ENCODE data around the gene RBMX2.

RBMX2 gene

DNA sequence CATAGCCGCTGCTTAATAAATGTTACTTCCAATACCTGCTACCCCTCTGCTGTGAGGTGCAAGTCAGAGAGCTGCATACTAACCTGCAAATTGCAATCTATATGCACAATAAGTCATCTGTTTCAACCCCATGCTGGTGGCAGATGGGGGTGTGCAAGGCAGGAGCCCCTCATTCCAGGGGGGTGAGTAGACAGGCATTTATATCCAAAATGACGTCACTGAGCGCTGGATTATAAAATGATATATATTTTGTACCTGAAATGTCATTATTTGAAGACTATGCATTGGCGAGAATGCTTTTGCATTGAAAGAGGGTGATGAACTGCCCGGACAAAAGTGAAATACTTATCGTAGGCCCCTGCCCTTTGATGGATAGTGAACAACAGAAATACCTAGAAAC, 24.7 kb downstream of the RBMX2 start:
- TF ChIP-seq, protein P1, sequence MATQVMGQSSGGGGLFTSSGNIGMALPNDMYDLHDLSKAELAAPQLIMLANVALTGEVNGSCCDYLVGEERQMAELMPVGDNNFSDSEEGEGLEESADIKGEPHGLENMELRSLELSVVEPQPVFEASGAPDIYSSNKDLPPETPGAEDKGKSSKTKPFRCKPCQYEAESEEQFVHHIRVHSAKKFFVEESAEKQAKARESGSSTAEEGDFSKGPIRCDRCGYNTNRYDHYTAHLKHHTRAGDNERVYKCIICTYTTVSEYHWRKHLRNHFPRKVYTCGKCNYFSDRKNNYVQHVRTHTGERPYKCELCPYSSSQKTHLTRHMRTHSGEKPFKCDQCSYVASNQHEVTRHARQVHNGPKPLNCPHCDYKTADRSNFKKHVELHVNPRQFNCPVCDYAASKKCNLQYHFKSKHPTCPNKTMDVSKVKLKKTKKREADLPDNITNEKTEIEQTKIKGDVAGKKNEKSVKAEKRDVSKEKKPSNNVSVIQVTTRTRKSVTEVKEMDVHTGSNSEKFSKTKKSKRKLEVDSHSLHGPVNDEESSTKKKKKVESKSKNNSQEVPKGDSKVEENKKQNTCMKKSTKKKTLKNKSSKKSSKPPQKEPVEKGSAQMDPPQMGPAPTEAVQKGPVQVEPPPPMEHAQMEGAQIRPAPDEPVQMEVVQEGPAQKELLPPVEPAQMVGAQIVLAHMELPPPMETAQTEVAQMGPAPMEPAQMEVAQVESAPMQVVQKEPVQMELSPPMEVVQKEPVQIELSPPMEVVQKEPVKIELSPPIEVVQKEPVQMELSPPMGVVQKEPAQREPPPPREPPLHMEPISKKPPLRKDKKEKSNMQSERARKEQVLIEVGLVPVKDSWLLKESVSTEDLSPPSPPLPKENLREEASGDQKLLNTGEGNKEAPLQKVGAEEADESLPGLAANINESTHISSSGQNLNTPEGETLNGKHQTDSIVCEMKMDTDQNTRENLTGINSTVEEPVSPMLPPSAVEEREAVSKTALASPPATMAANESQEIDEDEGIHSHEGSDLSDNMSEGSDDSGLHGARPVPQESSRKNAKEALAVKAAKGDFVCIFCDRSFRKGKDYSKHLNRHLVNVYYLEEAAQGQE (IDR thresholded peaks at IDR 0.05; ENCODE audit: insufficient read depth in 1 of 2, low read depth in 2 of 2, low read length in 2 of 2) = no peak
- TF ChIP-seq SIN3A (IDR thresholded peaks at IDR 0.05; ENCODE audit: borderline replicate concordance, insufficient read depth, low read length) (no peak), POLR2AphosphoS5 (IDR thresholded peaks at IDR 0.05; ENCODE audit: low read depth, low read length) (no peak), FOXP2 (optimal IDR thresholded peaks at IDR 0.05; ENCODE audit: borderline replicate concordance, extremely low read depth, extremely low read length, insufficient read depth) (no peak), TAF1 (IDR thresholded peaks at IDR 0.05; ENCODE audit: borderline replicate concordance, insufficient read depth, low read length) (no peak)

GRCh38 chrX:130435937-130436336, 34.1 kb downstream of the RBMX2 start:
- TF ChIP-seq POLR2AphosphoS5 (IDR thresholded peaks at IDR 0.05; ENCODE audit: low read depth, low read length) (no peak), FOXP2 (optimal IDR thresholded peaks at IDR 0.05; ENCODE audit: borderline replicate concordance, extremely low read depth, extremely low read length, insufficient read depth) (no peak), TAF1 (IDR thresholded peaks at IDR 0.05; ENCODE audit: borderline replicate concordance, insufficient read depth, low read length) (no peak), SIN3A (IDR thresholded peaks at IDR 0.05; ENCODE audit: borderline replicate concordance, insufficient read depth, low read length) (no peak)
- TF ChIP-seq, protein P1 (IDR thresholded peaks at IDR 0.05; ENCODE audit: insufficient read depth in 1 of 2, low read depth in 2 of 2, low read length in 2 of 2) = no peak

DNA sequence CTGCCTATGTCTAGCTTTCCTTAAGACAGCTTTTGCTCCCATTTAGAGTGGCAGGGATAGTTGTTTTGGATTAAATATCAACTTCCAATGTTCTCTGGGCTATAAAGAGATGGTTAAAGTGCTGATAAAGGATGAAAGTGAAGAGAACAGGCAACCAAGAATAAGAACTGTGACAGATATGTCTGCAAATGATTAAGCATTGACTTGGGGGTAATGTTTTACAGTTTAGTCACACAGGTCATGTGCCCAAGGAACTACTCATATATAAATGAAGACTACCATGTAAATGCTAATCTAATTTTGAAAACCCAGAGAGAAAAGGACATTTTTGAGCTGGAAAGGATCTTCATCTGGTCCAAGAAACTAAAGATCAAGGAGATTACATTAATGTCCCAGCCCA, 42.1 kb downstream of the RBMX2 start:
- TF ChIP-seq POLR2AphosphoS5 (IDR thresholded peaks at IDR 0.05; ENCODE audit: low read depth, low read length) (no peak), TAF1 (IDR thresholded peaks at IDR 0.05; ENCODE audit: borderline replicate concordance, insufficient read depth, low read length) (no peak), FOXP2 (optimal IDR thresholded peaks at IDR 0.05; ENCODE audit: borderline replicate concordance, extremely low read depth, extremely low read length, insufficient read depth) (no peak)
- TF ChIP-seq, protein P1 (IDR thresholded peaks at IDR 0.05; ENCODE audit: insufficient read depth in 1 of 2, low read depth in 2 of 2, low read length in 2 of 2) = no peak

DNA sequence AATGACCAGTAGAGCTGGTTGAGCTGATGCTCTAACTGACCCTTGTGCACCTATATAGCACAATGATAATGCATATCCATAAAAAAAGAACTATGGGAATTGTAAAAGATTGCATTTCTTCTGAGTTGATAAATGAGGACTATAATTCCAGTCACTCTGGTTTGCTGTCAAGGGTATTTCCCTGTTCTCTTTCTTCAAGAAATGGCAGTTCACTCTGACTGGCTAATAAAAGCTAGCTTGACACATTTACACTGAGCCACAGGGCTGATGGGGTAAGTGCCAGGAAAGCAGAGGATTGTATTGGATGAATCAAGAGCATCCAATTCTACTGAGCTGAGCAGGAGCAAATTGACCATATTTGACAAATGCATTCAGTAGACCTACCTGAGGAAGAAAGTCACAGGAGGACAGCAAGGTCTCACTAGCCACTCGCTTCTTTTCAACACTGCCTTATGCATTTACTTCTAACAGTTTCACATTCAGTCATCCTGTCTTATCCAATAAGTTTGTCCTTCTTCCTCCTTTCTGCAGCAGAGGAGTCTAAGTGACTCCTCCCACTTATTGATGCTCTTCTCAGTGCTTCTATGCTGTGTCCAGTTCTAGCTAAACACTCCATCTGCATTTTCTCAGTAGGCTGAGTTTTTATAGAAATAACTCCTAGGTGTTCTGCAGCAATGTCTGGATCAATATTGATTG, 43.0 kb downstream of the RBMX2 start:
- no peak for TF ChIP-seq TAF1 (IDR thresholded peaks at IDR 0.05; ENCODE audit: borderline replicate concordance, insufficient read depth, low read length)
- TF ChIP-seq SIN3A (IDR thresholded peaks at IDR 0.05; ENCODE audit: borderline replicate concordance, insufficient read depth, low read length) = no peak
- TF ChIP-seq FOXP2 (optimal IDR thresholded peaks at IDR 0.05; ENCODE audit: borderline replicate concordance, extremely low read depth, extremely low read length, insufficient read depth) = no peak
- no peak for TF ChIP-seq POLR2AphosphoS5 (IDR thresholded peaks at IDR 0.05; ENCODE audit: low read depth, low read length)
- TF ChIP-seq, protein P1 (IDR thresholded peaks at IDR 0.05; ENCODE audit: insufficient read depth in 1 of 2, low read depth in 2 of 2, low read length in 2 of 2) = no peak
